Hepatic stellate cell (primary cell): ENCODE measurements around the gene ATP13A3.

ENCODE experiments used
- DNase-seq: peaks from one replicate; pipeline ENCODE4 v3.0.0; 2011; ENCODE audit warnings: low spot score

ATP13A3 gene

DNA sequence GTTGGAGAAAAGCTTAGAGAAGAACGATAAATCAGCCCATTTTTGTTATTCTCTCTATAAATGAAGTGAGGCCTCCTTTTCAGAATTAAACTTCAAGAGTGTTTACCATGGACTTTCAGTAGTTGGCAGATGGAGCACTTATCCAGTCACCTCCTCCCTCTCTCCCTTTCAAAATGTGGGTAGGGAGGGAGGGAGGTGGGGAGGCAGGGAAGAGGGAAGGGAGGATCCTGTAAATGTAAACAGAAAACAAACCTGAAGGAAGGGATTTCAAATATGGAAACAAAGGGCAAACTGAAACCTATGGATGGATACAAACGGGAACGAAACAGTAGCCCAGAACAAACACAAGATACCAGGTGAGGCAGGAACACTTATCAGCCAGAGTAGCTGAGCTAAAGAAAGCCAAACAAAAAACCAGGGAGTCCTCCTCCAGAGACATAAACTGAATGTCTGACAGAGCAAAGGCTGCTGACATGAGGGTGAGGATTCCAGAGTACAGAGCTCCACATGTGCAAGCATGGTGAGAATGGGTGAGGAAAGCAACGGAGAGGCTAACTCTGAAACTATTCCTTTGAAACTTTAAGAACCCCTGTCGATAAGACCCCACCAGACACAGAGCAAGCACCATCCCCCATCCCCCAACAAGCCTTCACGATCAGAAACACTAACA lies 46.8 kb downstream of the ATP13A3 start:
- no peak for DNase-seq

DNA sequence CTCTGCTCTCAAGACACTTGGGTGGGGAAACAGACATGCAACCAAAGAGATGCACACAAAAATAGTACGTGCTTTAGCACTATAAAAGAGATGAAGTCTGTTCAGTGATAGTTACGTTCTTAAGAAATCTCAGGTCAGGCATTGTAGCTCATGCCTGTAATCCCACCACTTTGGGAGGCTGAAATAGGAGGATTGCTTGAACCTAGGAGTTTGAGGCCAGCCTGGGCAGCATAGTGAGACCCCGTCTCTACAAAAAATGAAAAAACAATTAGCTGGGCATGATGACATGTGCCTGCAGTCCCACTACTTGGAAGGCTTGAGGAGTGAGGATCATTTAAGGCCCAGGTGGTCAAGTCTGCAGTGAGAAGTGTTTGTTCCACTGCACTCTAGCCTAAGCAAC lies 52.3 kb downstream of the ATP13A3 start:
- DNase-seq: no peak

DNA sequence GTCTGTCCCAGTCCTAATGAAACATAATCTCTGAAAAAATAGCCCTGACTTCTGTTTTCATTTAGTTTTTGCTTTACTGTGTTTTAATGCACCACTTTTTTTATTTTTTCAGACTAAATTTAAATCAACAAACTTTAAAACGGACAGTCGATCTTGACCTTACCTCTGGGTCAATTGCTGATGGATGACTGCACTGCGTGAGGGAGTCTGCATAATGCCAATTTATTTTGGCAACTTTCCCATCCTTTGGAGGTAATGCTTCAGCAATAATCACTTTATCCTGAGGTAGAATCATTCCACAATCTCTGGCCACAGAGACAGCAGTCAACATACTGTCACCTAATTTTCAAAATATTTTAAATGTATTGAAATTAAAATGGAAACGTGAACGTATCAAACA lies 55.2 kb downstream of the ATP13A3 start:
- DNase-seq: no peak

DNA sequence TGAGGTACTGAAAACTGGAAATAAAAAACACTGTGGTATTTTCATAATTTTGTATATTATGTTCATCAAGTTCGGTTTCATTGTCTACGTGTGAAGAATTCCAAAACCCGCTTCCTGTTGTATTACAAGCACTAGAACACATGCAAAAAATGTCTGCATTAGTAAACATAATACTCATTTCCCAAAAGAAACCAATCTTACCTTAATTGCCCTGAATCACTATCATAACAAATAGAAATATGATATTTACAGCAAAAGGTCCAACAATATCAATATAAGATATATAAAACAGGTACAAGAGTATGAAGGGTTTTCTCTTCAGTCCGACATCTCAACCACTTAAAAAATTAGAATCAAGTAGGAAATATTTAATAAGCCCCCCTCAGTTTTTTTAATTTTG lies 61.4 kb downstream of the ATP13A3 start:
- DNase-seq: no peak

DNA sequence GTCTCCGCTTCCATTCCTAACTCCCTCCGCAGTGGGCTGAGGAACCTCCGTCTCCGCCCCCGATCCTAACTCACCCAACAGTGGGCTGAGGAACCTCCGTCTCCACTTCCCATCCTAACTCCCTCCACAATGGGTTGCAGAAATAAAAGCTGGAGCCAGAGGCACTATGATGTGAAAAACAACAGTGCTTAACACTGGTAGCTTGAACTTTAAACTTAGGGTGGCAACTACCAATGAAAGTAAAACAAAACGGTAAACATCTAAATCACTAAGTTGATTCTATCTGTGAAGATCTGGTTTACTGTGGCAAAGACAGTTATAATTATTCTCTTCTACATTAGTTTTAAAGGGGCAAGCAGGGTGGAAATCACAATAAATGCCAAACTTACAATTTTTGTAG lies 61.8 kb downstream of the ATP13A3 start:
- DNase-seq: no peak

DNA sequence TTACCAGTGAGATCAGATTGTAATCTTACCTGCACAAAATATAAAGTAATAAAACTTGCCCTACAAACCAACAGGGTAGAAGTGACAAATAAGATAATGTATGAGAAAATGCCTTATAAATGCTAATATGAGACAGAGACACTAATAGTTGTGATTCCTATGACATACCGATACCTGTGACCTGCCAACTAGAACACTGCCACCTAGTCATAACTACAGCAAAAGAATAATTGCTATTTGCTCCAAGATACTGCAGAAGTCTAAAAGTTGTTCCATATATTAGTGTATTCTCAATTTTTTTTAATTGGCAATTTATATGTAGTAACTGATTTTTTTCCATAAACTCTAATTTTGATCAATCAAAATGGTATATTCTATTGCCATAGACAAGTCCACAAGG lies 62.4 kb downstream of the ATP13A3 start:
- no peak for DNase-seq

DNA sequence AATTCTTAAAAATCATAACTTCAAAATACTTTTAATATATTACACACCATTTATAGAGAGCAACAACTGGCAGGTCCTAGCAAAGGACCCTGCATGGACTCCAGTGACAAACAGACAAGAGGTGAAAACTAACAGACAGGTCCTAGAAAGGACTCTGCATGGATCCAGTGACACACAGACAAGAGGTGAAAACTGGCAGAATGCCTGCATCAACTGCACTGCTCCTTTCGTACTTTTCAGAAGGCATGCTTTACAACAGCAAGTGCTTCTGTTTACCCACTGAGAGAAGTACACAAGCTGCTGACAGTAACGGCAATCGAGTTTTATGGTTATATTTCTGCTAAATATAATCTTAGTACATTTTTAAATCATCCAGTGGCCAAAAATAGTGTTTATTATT lies 63.5 kb downstream of the ATP13A3 start:
- no peak for DNase-seq

DNA sequence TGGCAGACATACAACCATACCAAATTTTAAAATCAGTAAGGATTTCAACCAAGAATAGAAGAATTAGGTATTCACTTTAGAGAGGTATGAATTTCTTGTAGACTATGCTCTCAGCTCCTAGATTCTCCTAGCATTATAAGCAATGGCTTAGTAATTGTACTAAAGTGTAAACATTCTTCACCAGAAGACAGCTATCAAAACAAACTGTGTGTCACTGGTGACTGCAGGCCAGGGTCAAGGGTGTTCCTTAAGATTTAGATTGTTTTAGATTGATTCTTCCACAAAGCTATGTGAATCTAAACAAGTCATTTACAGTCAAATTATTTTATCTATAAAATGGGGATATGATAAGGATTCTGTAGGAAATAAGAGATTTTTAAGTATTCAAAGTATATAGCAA lies 64.6 kb downstream of the ATP13A3 start:
- peak; percentile 58 for DNase-seq

DNA sequence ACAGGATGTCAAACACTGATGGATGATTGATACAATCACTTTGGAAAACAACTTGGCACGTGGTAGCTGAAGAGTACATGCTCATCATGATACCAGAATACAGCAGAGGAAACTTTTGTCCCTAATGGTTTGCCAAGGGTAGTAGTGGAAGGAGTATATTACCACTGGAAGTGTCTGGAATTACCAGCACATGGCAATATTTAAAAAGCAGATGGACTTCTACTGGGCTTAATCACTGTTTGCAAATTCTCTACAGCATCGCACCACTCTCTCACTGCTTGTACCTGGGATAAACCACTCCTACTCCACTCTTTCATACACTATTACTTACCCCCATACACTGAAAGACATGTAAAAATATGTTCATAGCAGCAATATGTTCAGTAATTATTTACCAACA lies 68.1 kb downstream of the ATP13A3 start:
- no peak for DNase-seq

DNA sequence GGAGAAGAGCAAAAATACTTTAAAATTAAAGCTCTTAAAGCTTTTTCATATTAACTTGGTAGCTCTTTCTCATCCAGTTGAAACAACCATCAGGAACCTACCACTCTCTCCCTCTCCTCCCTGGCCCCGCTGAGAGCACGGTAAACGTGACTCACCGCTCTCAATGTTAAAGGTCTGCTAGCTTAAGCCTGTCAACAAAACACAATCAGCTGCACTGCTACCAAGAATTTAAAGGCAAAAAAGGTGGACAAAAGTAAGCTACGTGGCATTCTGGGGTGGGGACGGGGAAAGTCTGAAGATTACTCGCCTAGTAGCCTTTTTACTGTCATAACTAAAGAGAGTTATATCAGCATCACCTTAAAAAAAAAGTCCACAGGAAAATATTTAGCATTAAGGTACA lies 79.4 kb downstream of the ATP13A3 start:
- DNase-seq: no peak

DNA sequence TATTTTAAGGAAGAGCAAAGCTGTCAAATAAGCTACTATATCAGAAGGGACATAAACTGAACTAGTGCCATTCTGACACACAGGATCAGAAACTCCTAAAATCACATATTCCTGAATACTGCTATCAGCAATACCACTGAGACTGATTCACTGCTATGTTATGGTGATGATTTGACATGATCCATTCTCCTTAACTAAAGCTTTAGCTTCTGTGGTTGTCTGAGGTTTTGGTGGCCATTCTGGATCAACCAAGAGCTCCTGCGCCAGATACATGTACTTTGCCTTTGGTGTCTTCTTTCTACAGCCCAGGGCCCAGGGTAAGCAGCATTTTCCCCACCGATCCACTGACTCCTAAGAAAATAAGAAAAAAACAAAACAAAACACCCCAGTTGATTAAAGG lies 81.0 kb downstream of the ATP13A3 start:
- no peak for DNase-seq

DNA sequence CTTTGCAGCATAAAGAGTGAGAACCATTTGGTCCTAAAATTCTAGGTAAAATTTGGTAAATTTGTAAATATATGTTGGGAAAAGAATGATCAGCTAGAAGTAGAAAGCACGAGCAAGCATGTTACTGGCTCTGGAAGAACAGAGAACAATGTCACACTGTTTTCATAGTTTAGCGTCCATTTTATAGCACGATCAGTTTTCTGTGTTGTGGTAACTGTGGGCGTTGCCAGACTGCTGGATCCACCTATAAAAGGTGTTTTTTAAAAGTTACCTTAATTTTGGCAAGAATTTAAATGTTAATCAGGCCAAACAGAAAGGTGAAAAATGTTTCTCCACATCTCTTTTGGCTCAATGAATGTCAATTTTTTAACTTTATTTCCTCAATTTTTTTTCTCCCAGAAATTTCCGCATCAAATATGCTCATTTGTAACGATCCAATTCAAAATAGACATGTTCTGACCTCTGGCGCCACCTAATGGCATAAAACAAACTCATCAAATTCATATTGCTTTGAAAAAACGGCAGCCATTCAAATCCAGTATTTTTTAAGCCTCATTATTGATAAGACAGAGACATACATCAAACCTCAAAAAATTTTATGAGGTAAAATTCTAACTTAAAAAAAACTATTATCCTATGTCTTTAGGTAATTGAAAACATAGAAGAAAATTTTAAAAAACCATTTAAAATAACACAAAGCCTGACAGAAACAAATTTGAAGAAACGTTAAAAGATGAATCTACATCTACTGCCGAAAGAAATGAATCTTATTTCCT lies 82.2 kb downstream of the ATP13A3 start:
- no peak for DNase-seq

DNA sequence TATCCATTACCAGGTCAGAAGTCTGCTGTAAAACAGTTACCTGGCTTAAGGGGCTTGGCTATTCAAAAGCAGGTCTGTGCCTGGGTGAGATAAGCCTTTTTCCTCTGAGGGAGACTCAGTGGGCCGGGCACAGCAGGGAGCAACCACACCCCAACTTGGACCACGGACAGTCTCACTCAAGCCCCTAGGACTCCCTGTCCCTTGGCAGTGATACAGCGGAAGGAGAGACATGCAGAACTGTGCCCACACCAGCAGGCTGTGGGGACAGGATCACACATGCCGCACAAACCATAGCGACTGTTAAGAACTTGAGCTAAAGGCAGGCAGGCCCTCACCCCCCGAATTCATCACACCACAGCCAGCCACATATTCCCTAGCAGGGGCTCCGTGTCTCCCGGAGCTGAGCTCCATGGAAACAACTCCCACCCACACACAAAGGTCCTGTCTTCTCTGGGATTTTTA lies 84.9 kb downstream of the ATP13A3 start:
- DNase-seq: no peak

DNA sequence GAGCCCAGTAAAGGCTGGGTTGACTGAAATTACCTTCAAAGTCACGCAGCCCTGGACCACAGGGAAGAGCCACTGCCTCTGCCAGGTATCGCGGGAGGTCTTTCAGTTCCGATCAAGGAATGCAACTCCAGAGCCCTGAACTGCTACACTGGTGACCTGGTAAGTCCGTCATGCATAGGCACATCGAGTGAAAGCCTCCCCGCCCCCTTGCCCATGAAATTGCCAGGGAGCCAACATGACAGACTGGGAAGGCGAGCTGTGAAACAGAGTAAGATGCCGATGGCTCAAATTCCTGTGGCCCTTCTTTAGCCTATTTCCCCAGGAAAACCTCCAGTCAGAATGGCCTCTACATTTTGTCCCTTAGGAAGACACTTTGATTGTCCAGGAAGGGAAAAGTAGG lies 85.5 kb downstream of the ATP13A3 start:
- no peak for DNase-seq

DNA sequence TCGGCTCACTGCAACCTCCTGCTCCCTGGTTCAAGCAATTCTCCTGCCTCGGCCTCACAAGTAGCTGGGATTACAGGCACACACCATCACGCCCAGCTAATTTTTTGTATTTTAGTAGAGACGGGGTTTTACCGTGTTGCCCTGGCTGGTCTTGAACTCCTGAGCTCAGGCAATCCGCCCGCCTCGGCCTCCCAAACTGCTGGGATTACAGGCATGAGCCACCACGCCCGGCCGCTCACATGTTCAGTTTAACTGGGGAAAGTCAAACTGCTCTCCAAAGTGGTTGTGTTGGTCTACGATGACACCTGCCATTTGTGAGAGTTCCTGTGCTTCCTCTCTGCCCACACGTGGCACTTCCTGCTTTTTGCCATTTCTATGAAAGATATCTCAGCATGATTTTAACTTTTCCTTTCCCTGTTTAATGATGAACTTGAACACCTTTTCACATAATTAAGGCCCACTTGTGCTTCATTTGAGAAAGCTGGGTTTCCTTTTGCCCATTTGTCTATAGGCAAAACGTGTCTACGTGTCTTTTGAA lies 86.9 kb downstream of the ATP13A3 start:
- no peak for DNase-seq

DNA sequence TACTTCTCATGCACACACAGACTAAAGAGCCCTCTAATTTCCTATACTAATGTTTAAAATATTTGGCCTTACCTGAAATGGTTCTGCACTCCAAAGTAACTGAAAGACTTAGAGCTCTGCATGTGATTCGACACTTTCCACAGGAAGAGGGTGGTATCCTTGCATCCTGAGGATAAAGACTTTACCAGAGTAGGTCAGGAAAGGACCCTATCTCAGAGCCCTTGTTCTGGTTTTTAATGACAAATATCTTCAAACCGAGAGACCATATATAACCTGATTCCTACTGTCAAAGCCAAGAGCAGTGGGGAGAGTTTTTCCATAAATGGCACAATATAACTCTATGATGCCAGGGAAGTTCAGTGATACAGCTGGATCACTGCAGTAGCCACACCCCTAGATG lies 87.6 kb downstream of the ATP13A3 start, which contains the start of gene GP5:
Gene GP5 (minus strand): TSS at position 101 of the 400 bp plus-strand sequence. CDS start 984 bp downstream, outside the sequence.
- no peak for DNase-seq

DNA sequence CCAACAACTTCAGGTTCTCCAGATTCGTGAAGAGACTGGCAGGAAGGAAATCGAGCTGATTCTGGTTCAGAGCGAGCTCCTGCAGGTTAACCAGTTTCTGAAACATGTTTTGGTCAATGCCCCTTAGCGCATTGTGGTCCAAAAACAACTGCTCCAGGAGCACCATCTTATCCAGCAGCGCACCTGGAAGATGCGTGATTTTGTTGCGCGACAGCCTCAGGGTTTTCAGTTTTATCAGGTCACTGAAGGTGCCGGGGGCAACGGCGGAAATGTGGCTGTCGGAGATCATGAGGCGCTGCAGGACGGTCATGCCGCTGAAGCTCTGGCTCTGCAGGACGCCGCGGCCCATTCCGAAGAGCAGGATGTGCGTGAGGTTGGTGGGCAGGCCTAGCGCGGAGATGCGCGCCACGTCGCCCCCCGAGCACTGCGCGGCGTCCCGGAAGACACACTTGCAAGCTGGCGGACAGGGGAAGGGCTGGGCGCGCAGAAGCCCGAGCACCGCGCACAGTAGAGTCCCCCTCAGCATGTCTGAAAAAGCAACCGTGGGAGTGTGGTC lies 89.0 kb downstream of the ATP13A3 start:
- DNase-seq: no peak

DNA sequence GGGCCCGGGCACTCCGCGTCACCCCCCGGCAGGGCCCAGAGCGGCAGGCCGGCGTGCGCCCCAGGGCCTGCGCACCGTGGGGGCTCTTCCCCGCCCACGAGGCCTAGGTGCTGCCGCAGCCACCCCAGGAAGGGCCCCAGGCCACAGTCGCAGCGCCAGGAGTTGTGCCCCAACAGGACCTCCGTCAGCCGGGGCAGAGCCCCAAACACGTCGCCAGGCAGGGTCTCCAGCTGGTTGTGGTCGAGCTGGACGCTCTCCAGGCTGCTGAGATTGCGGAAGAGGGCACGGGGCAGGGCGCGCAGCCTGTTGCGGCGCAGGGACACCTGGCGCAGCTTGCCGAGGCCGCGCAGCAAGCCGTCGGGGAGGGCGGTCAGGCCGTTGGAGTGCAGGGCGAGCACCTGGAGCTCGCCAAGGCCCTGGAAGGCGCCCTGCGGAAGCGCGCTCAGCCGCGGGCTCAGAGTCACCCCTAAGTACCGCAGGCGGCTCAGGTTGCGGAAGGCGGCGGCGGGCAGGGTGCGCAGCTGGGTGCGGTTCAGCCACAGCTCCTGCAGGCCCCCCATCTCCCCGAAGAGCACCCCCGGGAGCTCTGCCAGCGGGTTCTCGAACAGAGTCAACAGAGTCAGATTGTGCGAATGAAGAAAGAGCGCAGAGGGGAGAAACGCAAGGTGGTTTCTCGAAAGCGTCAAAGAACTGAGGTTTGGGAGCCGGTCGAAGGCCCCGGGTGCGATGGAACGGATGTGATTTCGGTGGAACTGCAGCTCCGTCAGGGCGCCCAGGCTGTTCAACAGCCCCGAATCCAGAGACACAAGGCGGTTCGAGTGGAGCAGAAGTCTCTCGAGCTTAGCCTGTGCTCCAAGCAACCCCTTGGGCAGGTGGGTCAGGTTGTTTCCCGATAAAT lies 89.7 kb downstream of the ATP13A3 start:
- no peak for DNase-seq

DNA sequence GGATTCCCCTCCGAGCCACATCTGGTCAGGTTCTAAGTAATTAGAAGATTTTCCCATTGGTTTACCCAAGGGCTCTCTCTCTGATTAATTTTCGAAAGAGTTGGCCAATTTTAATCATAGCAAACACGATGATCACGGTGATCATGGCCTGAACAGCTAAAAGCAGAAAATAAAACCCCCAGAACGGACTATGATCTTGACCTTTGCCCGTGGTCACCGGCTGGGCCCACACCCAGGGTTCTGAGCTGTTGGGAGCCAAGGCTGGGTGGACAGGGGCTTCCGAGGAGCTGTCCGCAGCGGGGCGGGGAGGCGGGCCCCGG lies 90.3 kb downstream of the ATP13A3 start:
- DNase-seq: no peak

DNA sequence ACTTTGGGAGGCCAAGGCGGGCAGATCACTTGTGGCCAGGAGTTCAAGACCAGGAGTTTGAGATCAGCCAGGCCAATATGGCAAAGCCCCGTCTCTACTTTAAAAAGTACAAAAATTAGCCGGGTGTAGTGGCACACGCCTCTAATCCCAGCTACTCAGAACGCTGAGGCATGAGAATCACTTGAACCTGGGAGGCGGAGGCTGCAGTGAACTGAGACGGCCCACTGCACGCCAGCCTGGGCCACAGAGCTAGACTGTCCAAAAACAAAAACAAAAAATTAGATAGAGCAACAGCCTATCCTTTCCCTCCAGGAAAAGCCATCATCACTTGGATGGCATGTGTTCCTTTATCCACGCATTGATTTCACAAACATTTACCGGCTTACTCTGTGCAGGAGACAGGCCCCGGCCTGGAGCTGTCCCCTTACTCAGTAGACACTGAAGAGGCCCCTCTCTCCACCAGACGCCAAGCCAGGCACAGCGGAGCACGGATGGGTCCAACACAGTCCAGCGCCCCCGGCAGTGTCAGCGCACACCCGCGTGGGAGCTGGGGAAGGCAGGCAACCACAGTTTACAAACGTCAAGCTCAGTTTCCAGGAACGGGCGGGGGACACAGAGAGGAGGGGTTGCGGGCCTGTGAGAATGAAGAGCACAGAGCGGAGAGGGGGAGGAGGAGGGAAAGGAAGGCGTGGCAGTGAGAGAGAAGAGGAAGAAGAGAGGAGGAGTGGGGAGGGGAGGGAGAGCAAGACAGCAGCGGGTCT lies 90.8 kb downstream of the ATP13A3 start:
- no peak for DNase-seq

DNA sequence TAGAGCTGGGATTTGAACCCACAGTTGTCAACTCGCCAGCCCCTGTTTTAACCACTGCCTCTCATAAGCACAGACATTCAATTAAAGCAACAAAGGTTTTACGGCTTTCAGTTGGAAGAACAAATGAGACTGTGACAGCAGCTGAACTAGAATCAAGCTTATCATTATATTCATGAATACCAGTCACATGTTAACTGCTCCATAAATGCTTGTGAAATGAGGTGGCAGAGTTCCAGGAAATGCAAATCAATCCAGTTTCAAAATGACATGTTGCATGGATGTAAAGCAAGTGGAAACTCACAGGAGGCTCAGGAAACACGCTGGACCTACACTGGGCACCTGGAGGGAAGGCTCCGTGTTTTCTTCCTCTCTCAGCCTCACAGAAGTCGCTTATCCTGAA lies 91.6 kb downstream of the ATP13A3 start:
- DNase-seq: no peak
